C1 segment of cervical spinal cord (tissue), 14 donors: ENCODE data around the gene STXBP4.

Experiments
- DNase-seq, 14 donors: peaks; one replicate each; lab custom pipeline; 2025; lab: John Stamatoyannopoulos, UW

The STXBP4 gene

DNA sequence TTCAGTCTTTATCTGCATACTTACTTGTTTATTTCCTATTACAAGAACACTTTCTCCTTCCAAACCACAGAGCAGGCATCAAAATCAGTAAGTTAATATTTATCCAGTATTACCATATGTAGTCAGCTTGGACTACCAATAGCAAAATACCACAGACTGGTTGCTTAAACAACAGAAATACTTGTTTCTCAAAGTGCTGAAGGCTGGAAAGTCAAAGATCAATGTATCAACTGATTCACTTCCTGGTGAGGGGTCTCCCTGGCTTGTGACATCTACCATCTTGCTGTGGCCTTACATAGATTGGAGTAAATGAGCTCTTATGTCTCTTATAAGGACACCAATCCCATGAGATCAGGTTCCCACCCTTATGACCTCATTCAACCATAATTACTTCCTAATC, 2.6 kb downstream of the STXBP4 start:
- no peak for DNase-seq

DNA sequence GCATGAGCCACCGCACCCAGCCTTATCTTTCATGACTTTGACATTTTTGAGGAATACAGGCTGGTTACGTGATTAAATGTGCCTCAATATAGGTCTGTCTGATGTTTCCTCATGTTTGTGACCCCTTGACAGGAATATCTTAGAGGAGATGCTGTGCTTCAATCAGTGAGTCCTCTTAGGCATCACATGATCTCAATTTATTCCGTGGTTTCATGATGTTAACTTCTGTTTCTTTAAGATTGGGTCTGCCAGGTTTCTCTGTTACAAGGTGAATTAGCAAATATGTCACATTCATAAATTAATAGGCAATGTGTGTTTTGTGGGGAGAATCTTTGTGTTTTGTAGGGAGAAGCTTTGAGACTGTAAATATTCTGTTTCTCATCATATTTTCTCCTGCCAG, 3.3 kb downstream of the STXBP4 start:
- no peak for DNase-seq

DNA sequence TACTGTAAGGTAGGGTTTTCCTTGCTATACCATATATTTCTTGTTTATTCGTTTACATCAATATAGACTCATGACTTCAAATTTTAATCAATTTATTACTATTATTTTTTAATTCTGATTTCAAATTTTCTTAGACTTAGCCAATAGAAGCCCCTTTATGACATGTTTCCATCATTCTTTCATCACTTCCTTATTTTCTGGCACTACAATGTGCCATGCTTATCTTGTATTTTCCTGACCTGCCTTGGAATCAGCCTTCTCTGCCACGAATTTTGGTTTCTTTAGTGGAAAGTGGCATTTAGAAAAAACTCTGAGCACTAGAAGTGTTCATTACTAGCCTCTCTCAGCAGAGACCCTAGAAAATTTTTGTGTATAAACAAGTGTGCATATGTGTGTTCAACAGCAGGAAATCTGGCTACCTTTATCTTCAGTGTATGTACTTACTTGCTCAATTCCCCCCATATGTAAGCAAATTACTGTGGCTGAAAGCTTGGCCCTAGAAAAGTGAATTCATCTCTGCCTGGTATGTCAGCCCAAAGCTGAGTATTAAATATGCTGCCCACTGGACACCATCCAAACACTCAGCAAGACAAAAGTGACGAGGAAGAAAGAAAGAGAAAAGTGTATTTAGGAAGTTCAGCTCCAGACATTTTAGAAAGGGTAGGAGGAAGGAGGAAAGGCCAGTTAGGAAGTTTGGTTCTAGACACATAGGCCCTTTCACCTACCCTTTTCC, 4.0 kb downstream of the STXBP4 start:
- DNase-seq = no peak

DNA sequence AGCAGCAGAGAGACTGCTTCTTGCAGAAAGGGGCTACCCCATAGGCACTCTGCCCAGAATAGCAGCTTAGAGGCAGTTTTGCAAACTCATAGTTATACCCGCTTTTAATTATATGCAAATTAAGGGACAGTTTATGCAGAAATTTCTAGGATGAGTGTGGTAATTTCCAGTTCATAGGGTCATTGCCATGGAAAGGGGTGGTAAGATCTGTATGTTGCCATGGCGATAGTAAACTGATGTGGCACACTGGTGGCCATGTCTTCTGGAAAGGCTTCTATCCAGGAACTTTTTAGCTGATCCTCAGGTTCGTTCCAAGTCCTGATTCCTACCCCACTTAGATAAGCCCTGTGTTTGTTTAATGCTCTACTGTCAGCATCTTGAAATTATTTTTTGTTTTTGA, 6.2 kb downstream of the STXBP4 start:
- DNase-seq = no peak

DNA sequence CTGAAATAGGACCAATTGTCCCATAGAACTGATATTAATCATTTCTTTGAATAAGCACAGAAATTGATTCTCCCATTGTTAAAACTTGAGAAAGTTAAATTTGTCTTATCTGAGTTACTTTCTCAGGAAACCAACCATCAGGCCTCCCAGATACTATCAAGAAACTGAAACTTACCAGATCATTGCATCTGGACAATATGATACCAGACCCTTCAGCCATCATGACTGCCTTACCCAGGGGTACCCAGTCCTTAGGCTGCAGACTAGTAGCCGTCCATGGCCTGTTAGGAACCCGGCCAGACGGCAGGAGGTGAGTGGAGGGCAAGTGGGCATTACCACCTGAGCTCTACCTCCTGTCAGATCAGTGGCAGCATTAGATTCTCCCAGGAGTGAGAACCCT, 7.8 kb downstream of the STXBP4 start:
- DNase-seq = no peak

DNA sequence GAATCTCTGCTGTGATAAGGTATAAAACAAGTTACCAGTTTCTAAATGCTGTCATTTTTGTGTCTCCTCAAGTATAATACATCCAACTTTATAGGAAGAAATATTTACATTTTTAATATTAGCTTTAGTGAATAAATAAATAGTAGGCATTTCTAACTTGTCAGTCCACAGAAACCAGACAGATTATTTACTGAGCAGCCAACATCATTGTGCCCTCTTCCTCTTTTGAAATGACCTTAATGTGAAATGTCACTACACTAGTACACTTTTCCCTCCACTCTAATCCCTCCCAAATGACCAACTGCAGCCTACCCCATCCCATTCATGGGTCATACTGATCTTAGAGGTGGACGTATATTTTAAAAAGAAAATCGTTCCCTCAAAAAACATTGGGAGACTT, 9.2 kb downstream of the STXBP4 start:
- DNase-seq = no peak

DNA sequence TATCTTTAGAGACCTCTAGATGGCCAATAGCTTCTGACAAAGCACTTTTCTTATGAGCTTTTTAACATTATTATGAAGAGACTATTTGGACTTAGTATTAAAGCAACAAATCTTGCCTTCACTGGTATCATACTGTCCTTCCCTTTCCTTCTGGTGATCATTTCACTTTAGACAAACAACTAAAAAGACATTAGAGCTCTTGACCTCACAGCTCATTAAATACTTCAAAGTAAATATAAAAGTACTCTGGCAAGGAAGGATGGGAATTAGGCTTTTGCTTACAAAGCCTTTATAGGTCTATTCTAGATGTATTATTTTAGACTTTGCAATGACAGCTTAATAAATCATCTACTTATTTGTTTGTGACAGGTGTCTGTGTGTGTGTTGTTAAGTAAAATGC, 11.1 kb downstream of the STXBP4 start:
- DNase-seq = no peak

DNA sequence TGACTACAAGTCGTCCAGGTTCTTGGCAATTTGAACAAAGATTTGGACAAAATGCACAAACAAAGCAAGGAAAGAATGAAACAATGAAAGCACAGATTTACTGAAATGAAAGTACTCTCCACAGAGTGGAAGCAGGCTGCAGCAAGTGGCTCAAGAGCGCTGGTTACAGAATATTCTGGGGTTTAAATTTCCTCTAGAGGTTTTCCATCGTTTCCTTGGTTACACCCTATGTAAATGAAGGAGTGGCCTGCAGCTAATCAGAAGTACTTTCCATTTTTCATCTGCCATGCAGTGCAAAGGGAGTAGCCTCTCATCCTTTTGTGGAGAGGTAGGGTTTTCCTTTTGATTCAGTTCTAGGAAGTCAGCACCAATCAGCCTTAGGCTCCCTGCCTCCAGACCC, 11.8 kb downstream of the STXBP4 start:
- DNase-seq = no peak

DNA sequence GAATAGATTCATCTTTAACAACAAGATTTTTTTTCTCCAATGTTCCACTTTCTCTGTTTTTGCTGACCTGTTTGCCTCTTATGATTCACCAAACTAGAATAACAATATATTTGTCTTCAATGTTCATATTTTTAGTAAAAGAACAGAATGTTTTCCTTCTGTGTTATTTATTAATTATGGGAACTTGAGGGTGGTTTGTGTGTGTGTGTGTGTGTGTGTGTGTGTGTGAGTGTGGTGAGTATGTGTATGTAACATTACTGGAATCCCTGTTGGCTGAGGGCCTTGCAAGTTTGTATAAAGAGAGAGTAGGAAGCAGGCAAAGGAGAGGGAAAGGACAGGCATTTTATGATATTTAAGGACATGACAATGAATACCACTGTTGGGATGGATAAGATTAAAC, 13.8 kb downstream of the STXBP4 start:
- DNase-seq = no peak

DNA sequence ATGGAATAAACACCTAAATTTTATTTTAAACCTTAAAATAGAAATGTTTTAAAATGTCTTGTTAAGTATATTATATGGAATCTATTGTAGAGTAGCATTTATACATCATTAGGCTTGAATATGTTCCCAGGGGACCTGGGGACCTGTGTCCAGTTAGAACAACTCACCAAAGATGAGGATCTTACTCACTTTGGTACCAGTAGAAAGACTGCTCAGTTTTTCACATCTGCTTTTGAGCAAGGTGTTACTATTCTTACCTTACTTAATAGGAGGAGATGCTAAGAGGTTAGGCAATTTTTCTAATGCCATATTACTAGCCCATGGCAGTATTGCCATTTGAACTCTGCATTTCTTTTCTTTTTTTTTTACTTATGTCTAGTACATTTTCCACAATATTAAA, 14.7 kb downstream of the STXBP4 start:
- no peak for DNase-seq

DNA sequence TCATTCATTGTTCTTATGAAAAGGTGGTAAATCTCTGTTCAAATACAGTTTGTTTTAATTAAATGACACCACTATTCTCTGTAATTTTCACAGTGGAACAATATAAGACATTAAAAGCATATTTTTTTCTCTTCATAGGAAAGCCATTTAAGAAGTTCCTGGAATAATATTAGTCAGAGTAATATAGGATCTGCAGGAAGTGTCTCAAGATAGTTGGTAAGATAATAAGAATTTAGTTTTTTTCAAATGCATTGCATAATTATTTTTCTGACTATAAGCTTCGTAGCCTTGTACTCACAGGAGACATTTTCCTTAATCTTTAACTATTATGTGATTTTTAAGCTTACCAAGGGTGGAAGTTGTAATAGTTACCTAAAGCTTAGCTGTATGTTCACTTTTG, 16.9 kb downstream of the STXBP4 start:
- DNase-seq = no peak

DNA sequence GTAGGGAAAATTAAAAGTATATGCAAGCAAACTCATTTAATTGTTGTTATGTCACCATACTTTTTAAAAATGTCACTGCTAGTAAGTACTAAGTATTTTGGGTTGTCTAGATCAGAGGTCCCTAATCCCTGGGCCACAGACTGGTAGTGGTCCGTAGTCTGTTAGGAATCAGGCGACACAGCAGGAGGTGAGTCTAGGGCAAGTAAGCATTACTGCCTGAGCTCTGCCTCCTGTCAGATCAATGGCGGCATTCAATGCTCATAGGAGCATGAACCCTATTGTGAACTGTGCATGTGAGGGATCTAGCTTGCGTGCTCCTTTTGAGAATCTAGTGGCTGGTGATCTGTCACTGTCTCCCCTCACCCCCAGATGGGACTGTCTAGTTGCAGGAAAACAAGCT, 21.6 kb downstream of the STXBP4 start:
- no peak for DNase-seq

DNA sequence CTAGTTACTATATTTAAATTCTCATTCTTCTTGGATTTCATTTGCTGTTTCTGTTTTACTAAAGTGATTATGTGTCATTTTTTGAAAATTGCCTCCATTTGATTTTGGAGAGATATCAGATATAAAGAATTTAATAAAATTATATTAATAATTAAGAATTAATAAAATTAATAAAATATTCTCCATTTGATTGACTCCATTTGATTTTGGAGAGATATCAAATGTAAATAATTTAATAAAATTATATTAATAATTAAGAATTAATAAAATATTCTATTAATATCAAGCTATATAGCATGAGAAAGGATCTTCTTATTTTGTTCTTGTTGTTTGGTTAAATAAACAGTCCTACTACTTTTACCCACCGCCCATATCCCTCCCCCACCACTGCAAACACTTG, 23.0 kb downstream of the STXBP4 start:
- DNase-seq = no peak

DNA sequence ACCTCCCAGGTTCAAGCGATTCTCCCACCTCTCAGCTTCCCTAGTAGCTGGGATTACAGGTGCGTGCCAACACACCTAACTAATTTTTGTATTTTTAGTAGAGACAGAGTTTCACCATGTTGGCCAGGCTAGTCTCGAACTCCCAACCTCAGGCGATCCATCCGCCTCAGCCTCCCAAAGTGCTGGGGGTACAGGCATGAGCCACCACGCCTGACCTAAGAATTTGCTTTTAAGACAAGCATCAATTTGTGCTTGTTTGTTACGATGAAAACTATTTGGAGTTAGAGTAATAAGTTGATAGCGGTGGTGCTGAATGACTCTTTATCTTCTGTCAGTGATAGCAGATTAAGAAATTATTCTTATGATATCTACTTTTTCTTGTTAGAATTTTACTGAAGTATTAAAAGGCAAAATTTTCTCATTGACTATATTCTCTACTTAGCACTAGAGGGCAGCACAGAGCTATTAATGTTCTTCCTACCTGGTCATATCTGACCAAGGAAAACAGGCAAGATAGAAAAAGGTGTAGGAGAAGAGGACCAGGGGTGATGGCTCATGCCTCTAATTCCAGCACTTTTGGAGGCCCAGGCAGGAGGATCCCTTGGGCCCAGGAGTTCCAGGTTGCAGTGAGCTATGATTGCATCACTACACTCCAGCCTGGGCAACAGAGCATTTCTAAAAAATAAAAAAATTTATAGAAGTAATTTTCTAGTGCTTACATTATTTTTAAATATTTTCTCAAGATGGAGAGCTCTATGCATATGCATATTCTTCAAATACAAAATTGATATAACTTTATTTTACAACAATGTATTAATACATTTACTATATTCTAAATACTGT, 24.5 kb downstream of the STXBP4 start:
- peak in 1 of 14 donors; percentile 35 for DNase-seq

DNA sequence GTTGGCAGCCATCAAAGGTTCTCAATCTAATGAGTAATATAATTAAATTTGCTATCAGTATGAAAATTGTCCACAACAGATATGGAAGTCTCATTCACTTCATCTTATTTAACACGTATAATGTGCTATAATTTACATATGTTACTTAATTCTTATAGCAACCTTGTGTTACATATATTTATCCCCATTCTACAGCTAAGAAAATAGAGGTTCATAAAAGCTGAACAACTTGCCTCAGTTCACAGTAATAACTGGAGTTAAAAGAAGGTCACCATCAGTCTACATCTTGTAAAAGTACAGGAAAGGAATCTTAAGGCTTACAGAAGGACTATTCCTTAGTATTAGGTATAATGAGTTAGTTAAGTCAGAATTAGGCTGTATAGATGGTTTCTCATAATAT, 27.9 kb downstream of the STXBP4 start:
- no peak for DNase-seq

DNA sequence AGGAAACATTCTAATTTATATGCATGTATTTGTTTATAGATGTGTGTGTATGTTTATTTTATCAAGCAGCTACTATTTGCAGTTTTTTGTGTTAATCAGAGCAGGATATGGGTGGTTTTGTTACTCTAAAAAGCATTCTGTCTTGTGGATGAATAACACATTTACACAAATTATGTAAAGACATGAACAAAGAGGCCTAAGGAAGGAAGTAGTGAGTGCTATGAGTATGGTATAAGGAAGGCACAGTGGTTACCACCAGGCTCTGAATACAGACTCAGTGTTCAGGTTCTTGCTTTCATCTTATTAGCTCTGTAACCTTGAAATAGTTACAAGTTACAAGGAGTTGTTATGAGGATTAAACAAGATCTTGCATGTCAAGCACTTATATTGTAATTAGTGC, 33.9 kb downstream of the STXBP4 start:
- DNase-seq = no peak

DNA sequence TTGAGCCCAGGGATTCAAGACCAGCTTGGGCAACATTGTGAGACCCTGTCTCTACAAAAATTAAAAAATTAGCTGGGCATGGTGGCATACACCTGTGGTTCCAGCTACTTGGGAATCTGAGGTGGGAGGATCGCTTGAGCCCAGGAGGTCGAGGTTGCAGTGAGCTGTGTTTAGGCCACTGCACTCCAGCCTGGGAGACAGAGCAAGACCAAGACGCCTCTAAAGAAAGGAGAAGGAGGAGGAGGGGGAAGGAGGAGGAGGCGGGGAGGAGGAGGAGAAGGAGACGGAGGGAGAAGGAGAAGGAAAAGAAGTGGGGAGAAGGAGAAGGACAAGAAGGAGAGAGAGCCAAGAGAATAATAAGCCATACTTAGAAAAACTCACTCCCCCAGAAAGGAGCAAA, 35.9 kb downstream of the STXBP4 start:
- no peak for DNase-seq

DNA sequence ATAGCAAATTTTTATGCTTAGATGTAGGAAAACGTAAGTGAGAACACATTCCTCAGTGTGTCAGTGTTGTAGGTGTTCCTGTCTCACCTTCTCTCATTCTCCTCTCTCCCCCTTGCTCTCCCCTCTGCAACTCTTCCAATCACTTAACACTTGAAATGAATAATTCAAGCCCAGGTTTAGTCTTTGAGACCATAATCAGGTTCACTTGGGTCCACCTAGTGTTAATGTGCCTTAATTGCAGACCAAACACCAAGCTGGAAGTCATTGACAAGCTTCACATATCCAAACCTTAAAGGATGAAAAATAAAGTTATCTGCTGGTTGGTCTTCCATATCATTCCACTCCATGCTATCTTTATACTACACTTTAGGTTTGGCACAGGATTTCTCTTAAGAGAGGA, 37.0 kb downstream of the STXBP4 start:
- DNase-seq = no peak

DNA sequence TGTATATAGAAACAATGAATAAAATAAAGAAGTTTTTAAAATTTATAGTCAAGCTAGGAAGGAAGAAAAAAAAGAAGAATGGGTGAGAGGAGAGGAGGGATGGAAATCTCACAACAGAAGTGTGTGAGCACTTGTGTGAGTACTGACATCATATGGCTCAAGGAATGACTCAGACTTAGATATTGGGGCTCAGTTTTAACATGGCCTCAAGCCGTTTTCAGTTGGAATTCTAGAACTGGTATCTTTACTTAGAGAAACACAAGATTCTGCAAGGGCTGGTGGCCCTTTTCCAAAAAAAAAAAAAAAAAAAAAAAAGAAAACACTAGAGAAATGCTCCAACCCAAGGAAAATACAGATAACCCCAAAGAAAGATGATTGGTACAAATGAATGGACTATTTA, 55.1 kb downstream of the STXBP4 start:
- no peak for DNase-seq

DNA sequence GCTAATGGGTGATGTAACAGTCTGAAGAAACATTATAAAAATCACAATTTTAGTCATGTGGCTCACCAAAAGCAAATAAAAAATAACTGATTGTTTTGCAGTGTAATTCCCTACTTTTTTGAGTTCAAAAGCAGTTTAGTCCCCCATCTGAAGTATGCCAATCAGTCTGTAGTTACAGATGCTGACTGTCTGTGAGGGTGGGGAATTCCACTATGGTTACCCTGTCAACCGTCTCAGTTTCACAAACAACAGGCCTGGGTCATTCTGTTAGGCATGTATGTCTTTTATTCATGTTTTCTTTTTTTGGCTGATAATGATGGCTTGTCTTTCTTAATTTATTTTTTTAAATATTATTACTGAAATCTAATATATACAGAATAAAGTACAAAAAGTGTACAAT, 69.3 kb downstream of the STXBP4 start:
- no peak for DNase-seq

DNA sequence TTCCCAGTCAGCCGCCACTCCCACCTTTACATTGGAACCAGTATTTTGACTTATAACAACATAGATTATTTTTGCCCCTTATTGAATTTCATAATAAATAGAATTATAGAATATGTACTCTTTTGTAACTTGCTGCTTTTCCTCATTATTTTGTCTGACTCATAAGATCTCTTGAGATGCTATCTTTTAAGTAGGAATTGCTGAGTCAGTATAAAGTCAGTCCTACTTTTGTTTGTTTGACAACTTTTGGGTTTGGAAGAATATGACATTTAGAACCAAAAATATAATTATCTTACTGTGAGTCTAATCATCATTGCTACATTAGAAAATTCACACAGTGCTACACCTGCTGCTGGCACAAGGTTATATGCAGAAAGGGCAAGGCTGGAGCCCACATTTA, 69.7 kb downstream of the STXBP4 start:
- no peak for DNase-seq

DNA sequence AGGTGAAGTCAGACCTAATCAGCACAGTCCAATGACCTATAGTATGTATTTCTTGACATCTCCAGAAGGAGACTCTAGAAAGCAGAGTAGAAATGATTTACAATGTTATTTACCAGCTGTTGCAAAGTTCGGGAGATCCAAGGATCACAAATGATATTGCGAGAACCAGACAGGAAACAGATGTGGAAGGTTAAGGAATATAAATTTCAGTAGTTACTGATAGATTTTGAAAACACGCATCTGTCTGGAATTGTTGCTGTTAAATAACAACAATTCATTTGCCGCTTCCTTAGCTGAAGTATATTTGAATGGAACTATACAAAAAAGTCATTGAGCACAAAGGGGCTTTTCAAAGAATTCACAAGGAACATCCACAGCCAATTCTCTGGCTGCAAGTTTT, 72.0 kb downstream of the STXBP4 start:
- DNase-seq = no peak

DNA sequence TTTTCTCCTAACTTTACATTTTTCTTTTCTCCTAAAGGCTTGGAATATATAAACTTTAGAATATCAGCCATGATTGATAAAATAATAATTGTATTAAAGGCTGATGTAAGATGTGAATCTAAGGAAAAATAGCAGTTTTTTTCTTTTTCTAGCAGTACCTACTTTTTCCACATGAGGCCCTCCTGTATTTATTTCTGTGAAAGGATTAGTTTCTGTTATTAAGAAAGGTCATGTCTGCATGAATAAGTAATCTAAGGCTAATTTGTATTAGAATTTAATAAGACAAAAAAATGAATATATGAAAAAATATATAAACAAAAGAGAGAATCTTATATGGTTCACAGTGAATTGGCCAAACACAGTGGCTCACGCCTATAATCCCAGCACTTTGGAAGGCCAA, 85.3 kb downstream of the STXBP4 start:
- DNase-seq = no peak
